Upper lobe of left lung (tissue), 4 donors: Measurements from ENCODE around the gene CCDC174.

Experiments used
- EP300 ChIP-seq, 4 donors: sonication (generic); formaldehyde crosslinking; IDR thresholded peaks; one replicate each; pipeline ENCODE4 v1.5.1; 2017; ENCODE audit warnings: antibody characterized with exemption in 4 of 4, control low read depth in 2 of 4
- POLR2A ChIP-seq, 4 donors: fragments of 450-650 bp; IDR thresholded peaks; one replicate each; pipeline ENCODE4 v1.5.1; 2016 to 2017; ENCODE audit warnings: antibody characterized with exemption in 4 of 4, mild to moderate bottlenecking in 2 of 4
- POLR2AphosphoS5 ChIP-seq, 2 donors: sonication (generic); formaldehyde crosslinking; IDR thresholded peaks; one replicate each; pipeline ENCODE4 v1.5.1; 2017; ENCODE audit warnings: antibody characterized with exemption in 2 of 2

- no peak for TF ChIP-seq POLR2A (IDR thresholded peaks at IDR 0.05)
- no peak for TF ChIP-seq EP300 (IDR thresholded peaks at IDR 0.05)
- TF ChIP-seq POLR2AphosphoS5 (IDR thresholded peaks at IDR 0.05): no peak
These were observed 40.2 kb downstream of the CCDC174 start for GRCh38 chr3:14691719-14692118.
